ENCODE data around the gene PTPRU.

GRCh38 chr1:29264773-29265389 lies 28.6 kb downstream of the PTPRU start:
- TF ChIP-seq CTCF (IDR thresholded peaks at IDR 0.05), result no peak
- no peak for TF ChIP-seq POLR2A (IDR thresholded peaks at IDR 0.05)

Measured in transverse colon (tissue), 3 donors.